ENCODE results near the gene SWSAP1.

SWSAP1 gene

DNA sequence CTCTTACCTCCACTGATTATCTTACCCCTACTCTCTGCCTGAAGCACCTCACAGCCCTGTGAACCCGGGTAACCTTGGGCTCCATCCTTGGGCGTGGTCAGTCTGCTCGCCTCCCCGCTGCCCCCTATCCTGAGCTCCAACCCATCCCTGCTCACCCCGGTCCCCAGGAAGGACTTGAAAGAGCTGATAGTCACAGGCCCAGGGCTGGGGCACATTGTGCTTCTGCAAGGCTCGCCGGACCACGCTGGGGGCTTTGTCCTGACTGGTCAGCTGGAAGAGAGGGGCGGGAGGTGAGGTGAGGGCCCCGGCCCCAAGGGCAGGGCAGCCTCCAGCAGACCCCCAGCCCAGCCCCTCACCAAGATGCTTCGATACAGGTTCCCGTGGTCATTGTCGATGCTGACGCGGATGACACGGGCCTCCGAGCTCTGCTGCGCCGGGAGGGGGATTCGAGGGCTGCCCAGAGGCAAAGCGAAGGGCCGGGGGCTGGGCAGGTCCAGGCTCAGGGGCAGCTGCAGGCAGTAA lies 22.7 kb downstream of the SWSAP1 start:
- TF ChIP-seq SIN3A (IDR thresholded peaks at IDR 0.05; ENCODE audit: borderline replicate concordance, insufficient read depth, low read length), result no peak
- TF ChIP-seq TAF1 (IDR thresholded peaks at IDR 0.05; ENCODE audit: borderline replicate concordance, insufficient read depth, low read length), result no peak
- TF ChIP-seq POLR2AphosphoS5 (IDR thresholded peaks at IDR 0.05; ENCODE audit: low read depth, low read length), result no peak

DNA sequence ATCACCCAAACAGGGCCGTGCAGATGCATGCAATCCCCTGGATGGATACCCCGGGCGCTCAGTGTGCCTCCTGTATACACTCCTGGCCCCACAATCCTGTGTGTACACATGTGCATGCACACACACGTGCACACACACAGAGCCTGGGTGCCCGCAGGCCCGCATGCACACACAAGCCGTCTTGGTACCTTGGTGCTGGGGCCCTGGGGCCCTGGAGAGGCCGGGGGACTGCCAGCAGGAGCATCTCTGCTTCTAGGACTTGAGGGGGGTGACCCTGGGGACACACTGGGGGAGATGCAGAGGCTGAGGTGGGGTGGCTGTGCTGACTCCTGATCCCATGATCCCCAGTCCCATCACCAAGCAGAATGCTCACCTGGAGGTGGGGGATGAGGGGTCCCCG lies 25.2 kb downstream of the SWSAP1 start:
- TF ChIP-seq TAF1 (IDR thresholded peaks at IDR 0.05; ENCODE audit: borderline replicate concordance, insufficient read depth, low read length) (no peak), FOXP2 (optimal IDR thresholded peaks at IDR 0.05; ENCODE audit: borderline replicate concordance, extremely low read depth, extremely low read length, insufficient read depth) (no peak), POLR2AphosphoS5 (IDR thresholded peaks at IDR 0.05; ENCODE audit: low read depth, low read length) (no peak), SIN3A (IDR thresholded peaks at IDR 0.05; ENCODE audit: borderline replicate concordance, insufficient read depth, low read length) (no peak)
- TF ChIP-seq, protein P1, sequence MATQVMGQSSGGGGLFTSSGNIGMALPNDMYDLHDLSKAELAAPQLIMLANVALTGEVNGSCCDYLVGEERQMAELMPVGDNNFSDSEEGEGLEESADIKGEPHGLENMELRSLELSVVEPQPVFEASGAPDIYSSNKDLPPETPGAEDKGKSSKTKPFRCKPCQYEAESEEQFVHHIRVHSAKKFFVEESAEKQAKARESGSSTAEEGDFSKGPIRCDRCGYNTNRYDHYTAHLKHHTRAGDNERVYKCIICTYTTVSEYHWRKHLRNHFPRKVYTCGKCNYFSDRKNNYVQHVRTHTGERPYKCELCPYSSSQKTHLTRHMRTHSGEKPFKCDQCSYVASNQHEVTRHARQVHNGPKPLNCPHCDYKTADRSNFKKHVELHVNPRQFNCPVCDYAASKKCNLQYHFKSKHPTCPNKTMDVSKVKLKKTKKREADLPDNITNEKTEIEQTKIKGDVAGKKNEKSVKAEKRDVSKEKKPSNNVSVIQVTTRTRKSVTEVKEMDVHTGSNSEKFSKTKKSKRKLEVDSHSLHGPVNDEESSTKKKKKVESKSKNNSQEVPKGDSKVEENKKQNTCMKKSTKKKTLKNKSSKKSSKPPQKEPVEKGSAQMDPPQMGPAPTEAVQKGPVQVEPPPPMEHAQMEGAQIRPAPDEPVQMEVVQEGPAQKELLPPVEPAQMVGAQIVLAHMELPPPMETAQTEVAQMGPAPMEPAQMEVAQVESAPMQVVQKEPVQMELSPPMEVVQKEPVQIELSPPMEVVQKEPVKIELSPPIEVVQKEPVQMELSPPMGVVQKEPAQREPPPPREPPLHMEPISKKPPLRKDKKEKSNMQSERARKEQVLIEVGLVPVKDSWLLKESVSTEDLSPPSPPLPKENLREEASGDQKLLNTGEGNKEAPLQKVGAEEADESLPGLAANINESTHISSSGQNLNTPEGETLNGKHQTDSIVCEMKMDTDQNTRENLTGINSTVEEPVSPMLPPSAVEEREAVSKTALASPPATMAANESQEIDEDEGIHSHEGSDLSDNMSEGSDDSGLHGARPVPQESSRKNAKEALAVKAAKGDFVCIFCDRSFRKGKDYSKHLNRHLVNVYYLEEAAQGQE (IDR thresholded peaks at IDR 0.05; ENCODE audit: insufficient read depth in 1 of 2, low read depth in 2 of 2, low read length in 2 of 2), result no peak

- no peak for TF ChIP-seq POLR2AphosphoS5 (IDR thresholded peaks at IDR 0.05; ENCODE audit: low read depth, low read length)
- TF ChIP-seq, protein P1 (IDR thresholded peaks at IDR 0.05; ENCODE audit: insufficient read depth in 1 of 2, low read depth in 2 of 2, low read length in 2 of 2), result no peak
- TF ChIP-seq SIN3A (IDR thresholded peaks at IDR 0.05; ENCODE audit: borderline replicate concordance, insufficient read depth, low read length), result no peak
- no peak for TF ChIP-seq TAF1 (IDR thresholded peaks at IDR 0.05; ENCODE audit: borderline replicate concordance, insufficient read depth, low read length)
Measured at GRCh38 chr19:11400798-11401197, 26.3 kb downstream of the SWSAP1 start.

DNA sequence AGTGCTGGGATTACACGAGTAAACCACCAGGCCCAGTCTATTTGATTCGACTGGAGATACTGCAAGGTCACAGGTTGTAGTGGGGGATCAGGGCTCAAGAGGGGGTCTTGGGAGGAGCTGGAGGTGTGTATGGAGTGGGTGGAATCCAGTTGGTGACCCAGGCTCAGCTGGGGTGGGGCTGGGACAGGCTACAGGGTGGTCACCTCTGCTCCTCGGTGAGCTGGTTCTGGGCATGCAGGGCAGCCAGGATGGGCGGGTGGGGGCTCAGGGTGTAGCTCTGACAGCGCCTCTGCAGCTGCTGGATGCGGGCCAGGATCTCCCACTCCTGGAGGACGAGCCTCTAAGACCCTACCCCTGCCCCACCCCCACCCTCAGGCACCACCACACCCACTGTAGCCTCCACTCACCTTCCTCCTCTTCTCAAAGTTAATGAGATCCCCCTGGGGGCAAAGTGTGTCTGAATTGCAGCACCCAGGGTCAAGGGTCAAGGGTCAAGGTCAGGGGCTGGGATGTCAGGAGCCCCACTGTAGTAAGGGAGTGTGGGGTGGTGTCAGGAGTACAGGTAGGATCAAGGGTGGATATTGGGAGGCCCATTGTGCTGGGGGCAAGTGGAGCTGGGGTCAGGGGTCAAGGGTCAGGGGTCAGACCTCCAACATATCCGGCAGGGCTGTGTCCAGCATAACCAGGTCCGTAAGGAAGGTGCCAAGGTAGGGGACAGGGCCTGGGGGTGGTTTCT lies 27.5 kb downstream of the SWSAP1 start:
- TF ChIP-seq FOXP2 (optimal IDR thresholded peaks at IDR 0.05; ENCODE audit: borderline replicate concordance, extremely low read depth, extremely low read length, insufficient read depth) (no peak), POLR2AphosphoS5 (IDR thresholded peaks at IDR 0.05; ENCODE audit: low read depth, low read length) (no peak), SIN3A (IDR thresholded peaks at IDR 0.05; ENCODE audit: borderline replicate concordance, insufficient read depth, low read length) (no peak), TAF1 (IDR thresholded peaks at IDR 0.05; ENCODE audit: borderline replicate concordance, insufficient read depth, low read length) (no peak)
- TF ChIP-seq, protein P1 (IDR thresholded peaks at IDR 0.05; ENCODE audit: insufficient read depth in 1 of 2, low read depth in 2 of 2, low read length in 2 of 2), result no peak

DNA sequence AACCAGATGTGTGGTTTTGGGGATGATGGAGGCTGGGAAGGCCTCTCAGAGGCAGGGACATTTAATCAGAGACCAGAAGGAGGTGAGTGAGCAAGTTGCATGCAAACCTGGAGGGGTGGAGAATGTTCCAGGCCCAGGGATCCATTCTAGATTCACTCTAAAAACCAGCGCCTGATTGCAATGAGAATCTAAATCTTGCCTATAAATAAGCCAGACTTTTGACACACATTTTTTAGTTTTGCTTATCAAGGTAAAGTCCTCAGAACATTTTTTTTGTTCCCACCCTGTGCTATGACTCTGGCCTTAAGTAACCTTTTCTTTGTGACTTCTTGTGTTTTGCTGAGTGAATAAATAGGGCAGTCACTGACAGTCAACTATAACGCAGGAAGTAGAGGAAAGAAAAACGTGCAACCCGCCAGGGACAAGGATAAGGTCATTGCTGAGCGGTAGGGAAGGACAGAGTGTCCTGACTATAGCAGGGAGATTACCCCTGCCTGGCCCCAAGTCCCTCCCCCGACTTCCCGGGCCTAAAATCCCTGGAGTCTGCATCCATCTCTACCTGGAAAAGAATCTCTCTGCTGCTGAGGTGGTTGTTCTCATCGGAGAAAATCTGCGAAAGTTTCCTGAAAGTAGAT lies 30.2 kb downstream of the SWSAP1 start:
- TF ChIP-seq, protein P1 (IDR thresholded peaks at IDR 0.05; ENCODE audit: insufficient read depth in 1 of 2, low read depth in 2 of 2, low read length in 2 of 2), result no peak
- no peak for TF ChIP-seq POLR2AphosphoS5 (IDR thresholded peaks at IDR 0.05; ENCODE audit: low read depth, low read length)
- TF ChIP-seq FOXP2 (optimal IDR thresholded peaks at IDR 0.05; ENCODE audit: borderline replicate concordance, extremely low read depth, extremely low read length, insufficient read depth), result no peak
- TF ChIP-seq SIN3A (IDR thresholded peaks at IDR 0.05; ENCODE audit: borderline replicate concordance, insufficient read depth, low read length), result no peak
- TF ChIP-seq TAF1 (IDR thresholded peaks at IDR 0.05; ENCODE audit: borderline replicate concordance, insufficient read depth, low read length), result no peak

All from PFSK-1 (cell line).